Neural cell (in vitro differentiated cells): ENCODE results near the gene TAF8.

Source experiments
- MXI1 ChIP-seq: fragments of 450-650 bp; conservative IDR thresholded peaks from 2 replicates; pipeline ENCODE4 v1.6.1; 2014; ENCODE audit warnings: antibody characterized with exemption, mild to moderate bottlenecking; ENCODE audit not compliant: poor library complexity, severe bottlenecking
- TF ChIP-seq, protein P1 (sequence below): fragments of 450-650 bp; IDR thresholded peaks from 2 replicates; pipeline ENCODE4 v1.5.1; 2014; ENCODE audit warnings: antibody characterized with exemption, mild to moderate bottlenecking, moderate library complexity; ENCODE audit not compliant: poor library complexity, severe bottlenecking

- TF ChIP-seq, protein P1, sequence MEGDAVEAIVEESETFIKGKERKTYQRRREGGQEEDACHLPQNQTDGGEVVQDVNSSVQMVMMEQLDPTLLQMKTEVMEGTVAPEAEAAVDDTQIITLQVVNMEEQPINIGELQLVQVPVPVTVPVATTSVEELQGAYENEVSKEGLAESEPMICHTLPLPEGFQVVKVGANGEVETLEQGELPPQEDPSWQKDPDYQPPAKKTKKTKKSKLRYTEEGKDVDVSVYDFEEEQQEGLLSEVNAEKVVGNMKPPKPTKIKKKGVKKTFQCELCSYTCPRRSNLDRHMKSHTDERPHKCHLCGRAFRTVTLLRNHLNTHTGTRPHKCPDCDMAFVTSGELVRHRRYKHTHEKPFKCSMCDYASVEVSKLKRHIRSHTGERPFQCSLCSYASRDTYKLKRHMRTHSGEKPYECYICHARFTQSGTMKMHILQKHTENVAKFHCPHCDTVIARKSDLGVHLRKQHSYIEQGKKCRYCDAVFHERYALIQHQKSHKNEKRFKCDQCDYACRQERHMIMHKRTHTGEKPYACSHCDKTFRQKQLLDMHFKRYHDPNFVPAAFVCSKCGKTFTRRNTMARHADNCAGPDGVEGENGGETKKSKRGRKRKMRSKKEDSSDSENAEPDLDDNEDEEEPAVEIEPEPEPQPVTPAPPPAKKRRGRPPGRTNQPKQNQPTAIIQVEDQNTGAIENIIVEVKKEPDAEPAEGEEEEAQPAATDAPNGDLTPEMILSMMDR = no peak
- no peak for TF ChIP-seq MXI1
Measured at GRCh38 chr6:42125663-42126062, 75.3 kb downstream of the TAF8 start.
